Activated CD8-positive, alpha-beta T cell treated with anti-CD3 and anti-CD28 coated beads for 36 hours (primary cell): ENCODE results near the gene TUBA4A. TPM values are rescaled to one million over a fixed set of nuclear protein-coding genes. Genes with fewer than 3 reads are reported as not detected.
A peak's percentile ranks its signal among the peaks of the same experiment; 100 is the strongest.
"Not testable (repeated sequence)": the region's sequence is repeated elsewhere in the genome, so short reads cannot be mapped to it uniquely, and the experiment has no call there.

Source experiments
- ATAC-seq: fragments of 200-7000 bp; cut with Tn5 transposase; one replicate; pipeline ENCODE4 v1.10.0; 2021; ENCODE audit warnings: mild to moderate bottlenecking, moderate library complexity
- CTCF ChIA-PET: fragments of 350-600 bp; sonication (Branson Sonifier 250); formaldehyde crosslinking; loops from one replicate; lab custom pipeline; 2021; ENCODE audit warnings: antibody characterized with exemption; lab: Charles Lee
- POLR2A ChIA-PET: fragments of 350-600 bp; sonication (Branson Sonifier 250); formaldehyde crosslinking; loops from one replicate; lab custom pipeline; 2021; ENCODE audit warnings: antibody characterized with exemption; lab: Charles Lee
- DNase-seq: peaks from one replicate; pipeline ENCODE4 v3.0.0-alpha.2; 2020
- H3K27ac Mint-ChIP-seq: one replicate; pipeline ENCODE4 v1.8.0; 2021; ENCODE audit warnings: mild to moderate bottlenecking, mixed read lengths
- H3K27me3 Mint-ChIP-seq: one replicate; pipeline ENCODE4 v1.8.0; 2021; ENCODE audit warnings: mixed read lengths
- H3K36me3 Mint-ChIP-seq: one replicate; pipeline ENCODE4 v1.8.0; 2021; ENCODE audit warnings: low read depth, mixed read lengths
- H3K4me1 Mint-ChIP-seq: one replicate; pipeline ENCODE4 v1.8.0; 2021; ENCODE audit warnings: low read depth, mixed read lengths
- H3K4me3 Mint-ChIP-seq: one replicate; pipeline ENCODE4 v1.8.0; 2021; ENCODE audit warnings: mild to moderate bottlenecking, moderate library complexity, mixed read lengths
- H3K9me3 Mint-ChIP-seq: one replicate; pipeline ENCODE4 v1.8.0; 2021; ENCODE audit warnings: mixed read lengths
- CTCF ChIP-seq: fragments of 200-600 bp; IDR thresholded peaks from one replicate; pipeline ENCODE4 v1.8.0; 2022; ENCODE audit warnings: antibody characterized with exemption, mild to moderate bottlenecking
- intact Hi-C: fragments of 100-400 bp; cut with micrococcal nuclease; formaldehyde crosslinking; loops from one replicate; pipeline ENCODE4 v1.10.0; 2022
- total RNA-seq, 2 experiments: library from RNA; stranded (reverse); gene quantifications; one replicate each; pipeline ENCODE4 v1.2.3, GENCODE V29; 2021

TUBA4A gene
- total RNA-seq, 2 experiments from 2014 or later, result 226 TPM

- no peaks in the 10 kb centered on the region for H3K4me1 Mint-ChIP-seq
- DNase-seq (no peak), ATAC-seq (no peak)
- no peak for TF ChIP-seq CTCF
- no peaks in the 10 kb centered on the region for H3K36me3 Mint-ChIP-seq
- intact Hi-C loops, result no loop called here
- no peak overlapping the region for H3K27ac Mint-ChIP-seq
- H3K9me3 Mint-ChIP-seq, result no peaks in the 10 kb centered on the region
- POLR2A ChIA-PET, result interaction anchor here (1.1 to 2.6 kb wide), 2 partner anchors 9 to 12 kb away, joined by 3 to 13 read pairs; partner anchors contain the start of gene TUBA4A
- CTCF ChIA-PET, result interaction anchor here (0.6 to 2.2 kb wide), 3 partner anchors 11 to 111 kb away, joined by 3 to 11 read pairs (median 6); no protein-coding TSS in a partner anchor
- no peaks in the 10 kb centered on the region for H3K27me3 Mint-ChIP-seq
- H3K4me3 Mint-ChIP-seq, result no peak overlapping the region
These were observed 13.2 kb upstream of the TUBA4A start for GRCh38 chr2:219266886-219267285.

- peaks cover 2% of the 10 kb centered on the region for H3K4me1 Mint-ChIP-seq
- H3K27ac Mint-ChIP-seq, result no peak overlapping the region
- ChIA-PET POLR2A (interaction anchor here (2.6 kb wide), 1 partner anchor 11 kb away, joined by 13 read pairs; the partner anchor contains the start of gene TUBA4A), CTCF (interaction anchor here (1.9 to 2.2 kb wide), 2 partner anchors 11 to 32 kb away, joined by 6 to 11 read pairs; no protein-coding TSS in a partner anchor)
- intact Hi-C loops, result no loop called here
- DNase-seq, result no peak
- no peak overlapping the region for H3K4me3 Mint-ChIP-seq
- ATAC-seq, result no peak
- TF ChIP-seq CTCF, result no peak
- H3K36me3 Mint-ChIP-seq, result no peaks in the 10 kb centered on the region
- H3K9me3 Mint-ChIP-seq, result no peaks in the 10 kb centered on the region
- peaks cover 1% of the 10 kb centered on the region for H3K27me3 Mint-ChIP-seq
These were observed 12.5 kb upstream of the TUBA4A start for GRCh38 chr2:219266232-219266631.

- intact Hi-C loops, result no loop called here
- peaks cover 11% of the 10 kb centered on the region for H3K4me1 Mint-ChIP-seq
- DNase-seq, result no peak
- H3K9me3 Mint-ChIP-seq, result no peaks in the 10 kb centered on the region
- peak; percentile 26 for ATAC-seq
- TF ChIP-seq CTCF, result no peak
- H3K27ac Mint-ChIP-seq, result no peak overlapping the region
- H3K36me3 Mint-ChIP-seq, result no peaks in the 10 kb centered on the region
- H3K27me3 Mint-ChIP-seq, result peaks cover 1% of the 10 kb centered on the region
- H3K4me3 Mint-ChIP-seq, result no peak overlapping the region
- ChIA-PET CTCF (interaction anchor here (0.6 to 5.2 kb wide), 7 partner anchors 9 to 281 kb away, joined by 3 to 61 read pairs (median 4); partner anchors contain the start of genes DNAJB2 and TUBA4B), POLR2A (interaction anchor here (0.7 to 2.9 kb wide), 6 partner anchors 8 to 97 kb away, joined by 3 to 19 read pairs (median 3); partner anchors contain the start of genes ATG9A, TUBA4A and TUBA4B)
These were observed 7.5 kb upstream of the TUBA4A start for GRCh38 chr2:219261024-219261855.

- H3K27me3 Mint-ChIP-seq, H3K9me3 Mint-ChIP-seq, H3K36me3 Mint-ChIP-seq, DNase-seq, H3K4me3 Mint-ChIP-seq, intact Hi-C loops, H3K27ac Mint-ChIP-seq, ATAC-seq: not testable (repeated sequence)
- H3K4me1 Mint-ChIP-seq, result peaks cover 21% of the 10 kb centered on the region
- CTCF ChIA-PET, result interaction anchor here (1.0 to 5.2 kb wide), 4 partner anchors 18 to 36 kb away, joined by 3 to 61 read pairs (median 6); partner anchors contain the start of gene DNAJB2
- POLR2A ChIA-PET, result interaction anchor here (1.0 to 1.1 kb wide), 2 partner anchors 20 to 89 kb away, joined by 3 read pairs; partner anchors contain the start of gene SLC23A3
These were observed 5.2 kb upstream of the TUBA4A start for GRCh38 chr2:219258942-219259341.

GRCh38 chr2:219254590-219255201, 978 bp upstream of the TUBA4A start:
- TF ChIP-seq CTCF, result no peak
- Mint-ChIP-seq H3K36me3 (peaks cover 35% of the 10 kb centered on the region), H3K9me3 (no peaks in the 10 kb centered on the region), H3K27me3 (no peaks in the 10 kb centered on the region), H3K4me1 (peaks cover 39% of the 10 kb centered on the region), H3K4me3 (peak overlapping the region; percentile 77), H3K27ac (peak overlapping the region; percentile 94)
- ChIA-PET CTCF (interaction anchor here (0.7 to 10.1 kb wide), 9 partner anchors 10 to 132 kb away, joined by 3 to 132 read pairs (median 7); partner anchors contain the start of genes ANKZF1, ATG9A, CNPPD1 and DNAJB2), POLR2A (interaction anchor here (0.7 to 19.2 kb wide), 17 partner anchors 8 to 133 kb away, joined by 3 to 239 read pairs (median 10); partner anchors contain the start of genes ABCB6, ANKZF1, ATG9A and CNPPD1)
- intact Hi-C loops, result loop anchor here (2.0 kb wide), 1 partner anchor 24 kb away; the partner anchor contains the start of gene DNAJB2
- DNase-seq (peak; percentile 67), ATAC-seq (peak; percentile 57)
